Panc1 (cell line): Measurements from ENCODE around the gene MDFI.

ENCODE experiments used
- CTCF ChIP-seq: fragments of 450-650 bp; IDR thresholded peaks from 2 replicates; pipeline ENCODE4 v1.5.1; 2017; ENCODE audit warnings: mild to moderate bottlenecking
- POLR2AphosphoS5 ChIP-seq: IDR thresholded peaks from 2 replicates; pipeline ENCODE4 v1.6.1; 2012; ENCODE audit warnings: mild to moderate bottlenecking, low read depth, low read length, moderate library complexity
- REST ChIP-seq, 2 experiments: IDR thresholded peaks; 2 replicates each; pipeline ENCODE4 v1.6.1; 2011 to 2012; ENCODE audit warnings: low read depth in 2 of 2, control low read depth in 1 of 2, low read length in 1 of 2, mild to moderate bottlenecking in 1 of 2, moderate library complexity in 1 of 2; ENCODE audit not compliant: insufficient read depth in 1 of 2
- SIN3A ChIP-seq: IDR thresholded peaks from 2 replicates; pipeline ENCODE4 v1.6.1; 2012; ENCODE audit warnings: low read depth, mild to moderate bottlenecking, low read length, moderate library complexity, borderline replicate concordance; ENCODE audit not compliant: insufficient read depth

GRCh38 chr6:41668968-41669367 is 30.7 kb downstream of the MDFI start:
- no peak for TF ChIP-seq CTCF
- no peak for TF ChIP-seq SIN3A
- no peak for TF ChIP-seq POLR2AphosphoS5
- TF ChIP-seq REST (IDR thresholded peaks at IDR 0.05; ENCODE audit: insufficient read depth in 1 of 2, low read depth in 2 of 2, low read length in 1 of 2): no peak
